Spleen (tissue), 7 donors: ENCODE measurements around the gene KBTBD2.

Experiments used
- POLR2A ChIP-seq, 3 donors: fragments of 450-650 bp; IDR thresholded peaks; one replicate each; pipeline ENCODE4 v1.5.1; 2017; ENCODE audit warnings: antibody characterized with exemption in 3 of 3, mild to moderate bottlenecking in 1 of 3
- POLR2AphosphoS5 ChIP-seq, 3 donors: sonication (generic); formaldehyde crosslinking; IDR thresholded peaks; one replicate each; pipeline ENCODE4 v1.5.1; 2017; ENCODE audit warnings: antibody characterized with exemption in 3 of 3
- TF ChIP-seq, protein P1 (sequence below), 11 experiments: fragments of 200-600 bp in 7 of 11; fragments of 450-650 bp in 4 of 11; sonication (generic) in 4 of 11; IDR thresholded peaks in 8 of 11; conservative IDR thresholded peaks in 3 of 11; 1 replicate in 7 of 11; 2 replicates in 4 of 11; pipeline versions ENCODE4 v1.4.0 to v1.8.0; 2016 to 2021; ENCODE audit warnings: antibody characterized with exemption in 11 of 11, inconsistent platforms in 4 of 11, mild to moderate bottlenecking in 1 of 11
- donor health status: DM: no; HTN: no; CAD: no; lungs with moderate emphysema.
- donor health status: DM: no; HTN: no; CAD: no.
- donor health status: DM: no; HTN: no; CAD: no.

DNA sequence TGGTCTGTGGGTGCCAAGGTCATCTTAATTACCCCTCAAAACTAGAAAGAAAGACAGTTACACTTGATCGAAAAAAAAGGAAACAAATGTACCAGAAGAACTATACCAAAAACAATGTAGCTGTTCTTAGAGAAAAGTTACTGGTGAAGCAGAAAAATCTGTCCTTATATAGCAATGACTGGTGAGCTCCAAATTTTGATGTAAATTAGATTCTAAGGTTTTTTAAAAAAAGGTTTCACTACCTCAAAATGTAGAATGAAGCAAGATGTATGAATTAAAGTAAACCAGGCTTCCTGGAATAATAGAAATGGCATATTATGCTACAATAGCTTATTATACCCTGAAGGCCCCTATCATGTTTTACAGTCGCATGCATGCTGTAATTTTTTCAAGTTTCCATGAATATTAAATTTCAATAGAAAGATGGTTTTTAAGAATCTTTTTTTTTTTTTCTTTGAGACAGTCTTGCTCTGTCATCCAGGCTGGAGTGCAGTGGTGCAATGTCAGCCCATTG is 37.3 kb upstream of the KBTBD2 start:
- TF ChIP-seq, protein P1, sequence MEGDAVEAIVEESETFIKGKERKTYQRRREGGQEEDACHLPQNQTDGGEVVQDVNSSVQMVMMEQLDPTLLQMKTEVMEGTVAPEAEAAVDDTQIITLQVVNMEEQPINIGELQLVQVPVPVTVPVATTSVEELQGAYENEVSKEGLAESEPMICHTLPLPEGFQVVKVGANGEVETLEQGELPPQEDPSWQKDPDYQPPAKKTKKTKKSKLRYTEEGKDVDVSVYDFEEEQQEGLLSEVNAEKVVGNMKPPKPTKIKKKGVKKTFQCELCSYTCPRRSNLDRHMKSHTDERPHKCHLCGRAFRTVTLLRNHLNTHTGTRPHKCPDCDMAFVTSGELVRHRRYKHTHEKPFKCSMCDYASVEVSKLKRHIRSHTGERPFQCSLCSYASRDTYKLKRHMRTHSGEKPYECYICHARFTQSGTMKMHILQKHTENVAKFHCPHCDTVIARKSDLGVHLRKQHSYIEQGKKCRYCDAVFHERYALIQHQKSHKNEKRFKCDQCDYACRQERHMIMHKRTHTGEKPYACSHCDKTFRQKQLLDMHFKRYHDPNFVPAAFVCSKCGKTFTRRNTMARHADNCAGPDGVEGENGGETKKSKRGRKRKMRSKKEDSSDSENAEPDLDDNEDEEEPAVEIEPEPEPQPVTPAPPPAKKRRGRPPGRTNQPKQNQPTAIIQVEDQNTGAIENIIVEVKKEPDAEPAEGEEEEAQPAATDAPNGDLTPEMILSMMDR (IDR thresholded peaks at IDR 0.05 in 8 of 11, conservative IDR thresholded peaks at IDR 0.05 in 3 of 11): no peak
- no peak for TF ChIP-seq POLR2A (IDR thresholded peaks at IDR 0.05)
- no peak for TF ChIP-seq POLR2AphosphoS5 (IDR thresholded peaks at IDR 0.05)
